GM19397 (cell line): ENCODE data around the gene KRTAP20-3.

ENCODE experiments used
- ATAC-seq: cut with Tn5 transposase; IDR thresholded peaks from one replicate; pipeline ENCODE4 v1.9.1; 2021; ENCODE audit warnings: mild to moderate bottlenecking, moderate library complexity; ENCODE audit not compliant: unreplicated experiment

The KRTAP20-3 gene

DNA sequence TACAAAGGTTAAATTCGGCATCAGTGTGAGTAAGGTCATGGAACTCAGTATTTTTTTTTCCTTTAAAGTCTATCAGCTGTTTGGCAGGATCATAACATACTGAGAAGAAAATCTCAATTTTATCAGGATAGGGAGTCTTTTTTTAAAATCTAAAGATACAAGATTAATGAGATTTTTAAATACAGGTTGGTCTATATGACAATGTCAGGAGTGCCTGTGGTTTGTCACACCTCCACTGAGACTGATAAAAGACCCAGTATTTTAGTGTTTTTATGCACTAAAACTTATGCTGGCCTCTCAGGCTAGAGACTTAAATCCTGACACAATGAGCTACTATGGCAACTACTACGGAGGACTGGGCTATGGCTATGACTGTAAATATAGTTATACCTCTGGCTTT, at the start of gene KRTAP20-3:
KRTAP20-3 (plus strand) TSS at position 301 of the 400 bp plus-strand sequence.
- no peak for ATAC-seq

DNA sequence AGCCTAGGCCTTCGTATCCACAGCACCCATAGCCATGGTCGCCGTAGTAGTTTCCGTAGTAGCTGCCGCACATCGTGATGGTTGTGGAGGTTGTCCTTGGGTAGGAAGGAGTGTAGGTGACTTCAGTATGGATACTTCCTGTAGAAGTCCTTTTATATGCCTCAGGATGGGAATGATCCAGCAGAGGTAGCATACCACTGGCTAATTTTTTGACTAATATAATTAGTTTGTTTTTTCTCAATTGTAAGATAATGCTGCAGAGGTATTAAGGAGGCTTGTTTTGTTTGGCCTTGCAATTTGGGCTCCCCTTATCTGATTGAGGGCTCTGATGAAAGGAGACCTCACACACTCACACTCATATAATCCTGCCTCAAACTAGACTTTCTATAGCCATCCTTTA, 43.9 kb upstream of the KRTAP20-3 start, which contains the start of gene KRTAP6-2:
KRTAP6-2 (minus strand) TSS at position 101 of the 400 bp plus-strand sequence; CDS start at position 73, 28 bp downstream.
- no peak for ATAC-seq

DNA sequence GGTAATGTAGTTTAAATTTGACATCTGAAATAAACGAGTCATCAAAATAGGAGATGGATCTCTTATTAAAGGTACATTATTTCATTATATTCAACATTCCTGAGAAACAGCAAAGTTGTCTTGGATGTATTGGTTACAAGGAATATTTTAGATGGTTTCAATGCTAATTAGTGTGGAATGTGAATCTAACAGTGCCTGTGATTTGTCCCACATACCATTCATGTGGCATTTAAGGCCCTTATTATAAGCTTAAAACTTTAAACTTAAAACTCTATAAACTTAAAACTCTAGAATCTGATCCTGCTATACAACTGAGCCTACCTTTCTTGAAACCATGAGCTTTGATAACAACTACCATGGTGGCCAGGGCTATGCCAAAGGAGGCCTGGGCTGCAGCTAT, 41.9 kb upstream of the KRTAP20-3 start, which contains the start of gene KRTAP22-1:
KRTAP22-1 (plus strand) TSS at position 301 of the 400 bp plus-strand sequence.
- ATAC-seq = no peak

DNA sequence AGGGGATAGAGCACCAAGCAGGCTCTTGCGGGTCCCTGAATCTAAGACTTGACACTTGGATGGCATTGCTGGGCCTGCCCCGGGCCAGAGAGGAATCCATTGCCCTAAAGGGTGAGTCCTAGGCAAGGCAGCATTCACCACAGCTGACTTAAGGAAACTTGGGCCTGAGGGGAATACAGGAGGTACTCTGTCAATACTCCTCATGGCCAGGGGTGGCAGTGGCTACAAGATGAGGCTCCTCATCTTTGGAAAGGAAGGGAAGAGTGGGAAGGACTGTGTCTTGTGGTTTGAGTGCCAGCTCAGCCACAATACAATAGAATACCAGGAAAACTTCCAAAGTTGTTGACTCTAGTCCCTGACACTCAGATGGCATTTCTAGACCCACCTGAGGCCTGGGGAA, 36.7 kb upstream of the KRTAP20-3 start:
- no peak for ATAC-seq

- ATAC-seq = no peak
Observed at GRCh38 chr21:30612132-30612531, 30.5 kb upstream of the KRTAP20-3 start.

- ATAC-seq = no peak
Observed at GRCh38 chr21:30613836-30614235, 28.8 kb upstream of the KRTAP20-3 start, which contains the start of gene KRTAP6-1. KRTAP6-1 (minus strand) TSS chr21:30613930; CDS start chr21:30613904, 26 bp downstream.

DNA sequence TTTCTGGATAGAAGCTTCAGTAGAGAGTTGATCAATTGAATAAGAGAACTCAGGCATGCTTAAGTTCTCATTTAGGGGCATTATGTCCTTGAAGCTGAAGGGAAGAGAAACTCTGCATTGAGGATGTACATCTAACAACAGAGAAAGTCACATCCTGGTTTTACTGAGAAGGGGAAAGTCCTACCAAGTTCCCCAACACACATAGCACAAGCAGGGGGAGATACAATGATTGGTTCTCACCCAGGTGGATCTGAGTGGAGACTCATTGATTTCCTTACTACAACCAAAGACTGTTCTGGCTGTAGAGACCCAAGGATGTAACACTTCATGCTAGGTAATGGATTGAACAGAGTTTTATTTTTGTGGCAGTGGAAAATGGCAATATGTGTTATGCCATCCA, 27.5 kb upstream of the KRTAP20-3 start:
- no peak for ATAC-seq

- ATAC-seq = no peak
Observed at GRCh38 chr21:30616125-30616524, 26.5 kb upstream of the KRTAP20-3 start, which contains the start of gene KRTAP20-1. KRTAP20-1 (plus strand) TSS chr21:30616425; CDS start chr21:30616455, 30 bp downstream.

GRCh38 chr21:30620080-30620479, 22.6 kb upstream of the KRTAP20-3 start:
- no peak for ATAC-seq

- ATAC-seq = no peak
Observed at GRCh38 chr21:30620522-30620921, 22.1 kb upstream of the KRTAP20-3 start, which contains the start of gene KRTAP20-4. KRTAP20-4 (plus strand) TSS chr21:30620627.

- no peak for ATAC-seq
Observed at GRCh38 chr21:30623362-30623761, 19.3 kb upstream of the KRTAP20-3 start.

DNA sequence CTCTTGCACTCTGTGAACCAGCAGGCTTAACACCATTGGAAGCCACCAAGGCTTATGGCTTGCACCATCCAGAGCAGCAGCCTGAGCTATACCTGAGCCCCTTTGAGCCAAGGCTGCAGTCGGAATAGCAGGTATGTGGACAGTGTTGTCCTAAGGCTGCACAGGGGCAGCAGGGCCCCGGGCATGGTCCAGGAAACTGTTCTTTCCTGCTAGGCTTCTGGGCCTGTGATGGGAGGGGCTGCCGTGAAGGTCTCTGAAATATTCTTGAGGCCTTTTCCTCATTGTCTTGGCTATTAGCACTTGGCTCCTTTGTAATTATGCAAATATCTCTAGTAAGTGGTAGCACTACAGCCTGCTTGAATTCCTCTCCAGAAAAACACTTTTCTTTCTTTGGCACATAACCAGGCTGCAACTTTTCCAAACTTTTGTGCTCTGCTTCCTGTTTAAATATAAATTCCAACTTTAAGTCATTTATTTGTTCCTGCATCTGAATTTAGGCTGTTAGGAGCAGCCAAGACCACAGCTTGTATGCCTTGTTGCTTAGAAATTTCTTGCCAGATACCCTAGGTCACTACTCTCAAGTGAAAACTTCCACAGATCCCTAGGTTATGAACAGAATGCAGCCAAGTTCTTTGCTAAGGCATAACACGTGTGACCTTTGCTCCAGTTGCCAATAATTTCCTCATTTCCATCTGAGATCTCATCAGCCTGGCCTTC, 17.1 kb upstream of the KRTAP20-3 start:
- ATAC-seq = no peak

- ATAC-seq = no peak
Observed at GRCh38 chr21:30628109-30628508, 14.6 kb upstream of the KRTAP20-3 start.

DNA sequence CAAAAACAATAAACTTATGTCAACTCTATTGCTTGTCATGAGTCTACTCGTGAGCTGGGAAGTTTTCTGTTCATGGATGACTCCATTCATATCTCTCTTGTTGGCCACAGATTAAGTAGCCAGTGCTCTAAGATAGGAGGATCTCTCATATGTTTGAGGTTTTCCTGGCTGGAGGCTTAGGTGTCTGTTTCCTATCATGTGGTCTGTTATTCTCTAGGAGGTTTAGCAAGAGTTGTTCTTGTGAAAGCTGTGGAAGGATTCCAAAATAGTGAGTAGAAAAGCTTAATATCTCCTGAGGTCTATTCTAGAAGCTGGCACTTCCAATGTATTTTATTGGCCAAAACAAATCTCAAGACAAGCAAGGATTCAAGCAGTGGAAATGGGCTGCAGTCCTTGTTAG, 13.5 kb upstream of the KRTAP20-3 start:
- ATAC-seq = no peak

- ATAC-seq = no peak
Observed at GRCh38 chr21:30634906-30635305, 7.8 kb upstream of the KRTAP20-3 start, which contains the start of gene KRTAP20-2. KRTAP20-2 (plus strand) TSS chr21:30635206; CDS start chr21:30635264, 58 bp downstream.

- no peak for ATAC-seq
Observed at GRCh38 chr21:30638686-30639085, 4.0 kb upstream of the KRTAP20-3 start.

DNA sequence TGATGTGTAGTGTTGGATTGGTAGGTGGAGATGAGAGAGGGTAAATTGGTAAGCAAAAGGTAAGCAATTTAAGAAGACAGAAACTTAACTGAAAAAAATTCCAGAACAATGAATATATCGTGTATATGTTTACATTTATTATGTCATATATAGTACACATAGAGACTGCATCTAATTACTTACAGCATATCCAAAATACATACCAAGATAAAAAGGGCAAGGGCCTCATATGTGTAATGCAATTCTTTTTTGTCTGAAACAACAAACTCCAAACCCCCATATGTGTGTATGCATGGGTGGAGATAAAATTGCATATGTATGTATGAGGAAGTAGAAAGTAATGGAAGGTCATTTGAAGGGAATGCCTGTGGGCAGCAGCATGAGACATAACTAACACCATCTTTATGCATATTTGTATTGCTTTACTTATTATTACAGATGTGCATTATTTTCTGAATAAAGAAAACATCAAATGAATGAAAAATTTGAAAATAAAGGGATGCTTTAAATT, 4.3 kb downstream of the KRTAP20-3 start:
- ATAC-seq = no peak

GRCh38 chr21:30652891-30653290, 10.2 kb downstream of the KRTAP20-3 start:
- no peak for ATAC-seq

GRCh38 chr21:30668776-30669175, 26.1 kb downstream of the KRTAP20-3 start:
- no peak for ATAC-seq

- no peak for ATAC-seq
Observed at GRCh38 chr21:30672985-30673650, 30.5 kb downstream of the KRTAP20-3 start.

DNA sequence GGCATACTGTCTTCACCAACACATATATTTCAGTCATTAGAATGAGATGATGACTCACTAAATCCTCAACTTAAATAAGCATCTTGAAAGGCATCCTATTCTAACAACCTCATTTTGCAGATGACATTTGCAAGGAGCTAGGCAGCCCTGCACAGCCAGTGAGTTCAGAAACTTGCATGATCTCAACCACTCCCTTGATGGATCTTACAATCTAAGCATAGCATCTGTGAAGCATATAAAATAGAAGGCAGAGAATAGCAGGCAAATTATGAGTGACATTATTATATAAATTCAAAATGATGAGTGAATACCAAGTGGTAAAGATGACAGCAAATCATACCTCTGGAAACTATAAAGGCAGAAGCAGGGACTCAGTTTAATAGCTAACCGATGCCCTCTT, 31.6 kb downstream of the KRTAP20-3 start:
- no peak for ATAC-seq

- no peak for ATAC-seq
Observed at GRCh38 chr21:30676737-30677136, 34.1 kb downstream of the KRTAP20-3 start.
